Stimulated activated CD8-positive, alpha-beta memory T cell treated with anti-CD3 and anti-CD28 coated beads, Interleukin-4, amount 100 ng/mL, for 1 hour (primary cell): Measurements from ENCODE around the gene PANK4.
A peak's percentile ranks its signal among the peaks of the same experiment; 100 is the strongest.

Source experiments
- DNase-seq, 2 donors: peaks; one replicate each; pipeline ENCODE4 v3.0.0-alpha.2; 2020; ENCODE audit warnings: low read depth in 2 of 2, low spot score in 1 of 2

Gene PANK4

DNA sequence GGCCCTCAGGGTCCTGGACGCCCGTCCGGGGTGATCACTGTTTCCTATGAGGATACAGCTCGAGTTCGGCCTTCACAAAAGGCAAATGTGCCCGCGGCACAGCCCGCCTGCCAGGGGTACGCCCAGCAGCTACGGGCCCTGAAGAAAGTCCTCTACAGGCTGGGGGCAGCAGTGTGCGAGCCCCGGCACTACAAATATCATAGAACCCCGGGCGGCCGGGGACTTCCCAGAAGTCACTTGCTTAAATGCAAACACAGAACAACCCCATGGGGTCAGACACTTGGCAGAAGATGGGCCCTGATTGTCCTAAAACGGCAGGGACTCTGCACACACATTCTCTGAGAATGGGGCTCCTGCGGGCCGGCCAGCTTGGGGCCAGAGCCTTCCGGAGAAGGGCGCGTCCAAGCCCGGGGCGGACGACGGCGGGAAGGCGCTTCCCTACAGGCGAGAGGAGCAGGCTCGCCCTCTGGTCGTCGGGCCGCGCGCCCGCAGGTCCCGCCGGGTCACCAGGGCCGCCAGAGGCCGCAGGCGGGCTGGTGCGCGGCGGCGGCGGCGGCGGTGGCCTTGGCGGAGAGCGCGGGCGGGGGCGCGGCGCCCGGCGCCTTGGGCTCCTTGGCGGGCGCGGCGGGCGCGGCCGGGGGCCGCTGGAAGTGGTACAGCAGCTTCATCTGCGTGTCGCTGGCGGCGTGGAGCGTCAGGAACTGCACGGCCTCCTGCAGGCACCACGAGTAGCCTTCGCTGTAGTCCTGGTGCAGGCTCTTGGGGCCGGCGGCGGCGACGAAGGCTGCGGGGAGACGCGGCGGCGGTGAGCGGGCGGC is 2.8 kb upstream of the PANK4 start:
- DNase-seq = no peak

DNA sequence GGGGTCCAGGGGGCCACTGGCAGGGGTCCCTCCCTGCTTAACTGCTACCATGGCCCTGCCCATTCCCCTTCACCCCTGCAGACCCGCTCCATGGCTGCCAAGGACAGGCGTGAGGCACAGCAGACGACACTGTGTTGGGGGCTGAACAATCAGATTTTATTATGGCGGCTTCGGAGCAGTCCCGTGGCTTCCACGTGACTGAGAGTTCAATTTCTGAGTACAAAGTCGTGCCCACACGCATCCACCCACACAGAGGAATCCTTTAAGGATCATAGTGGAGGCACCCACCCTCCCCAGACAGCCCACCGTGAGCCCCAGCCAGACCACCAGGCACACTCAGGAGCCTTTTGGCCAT is 2.2 kb upstream of the PANK4 start:
- DNase-seq = no peak

DNA sequence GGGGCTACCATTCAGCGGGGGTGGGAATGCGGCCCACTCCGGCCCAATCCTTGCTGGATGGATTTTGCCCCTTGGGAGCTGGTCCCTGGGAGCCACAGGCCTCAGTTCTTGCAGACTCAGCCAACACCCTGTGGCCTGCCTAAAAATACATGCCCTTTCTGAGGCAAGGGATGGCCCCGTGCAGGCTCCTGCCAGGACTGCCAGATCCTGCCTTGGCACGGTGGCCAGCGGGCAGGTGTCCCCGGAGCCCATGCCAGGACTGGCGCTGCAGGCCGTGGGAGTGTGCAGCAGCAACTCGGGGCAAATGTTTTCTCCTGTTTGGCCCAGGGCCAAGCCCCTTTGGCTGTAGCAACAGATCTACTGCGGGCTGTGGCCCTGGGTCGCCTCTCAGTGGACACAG is 1.6 kb upstream of the PANK4 start:
- no peak for DNase-seq

DNA sequence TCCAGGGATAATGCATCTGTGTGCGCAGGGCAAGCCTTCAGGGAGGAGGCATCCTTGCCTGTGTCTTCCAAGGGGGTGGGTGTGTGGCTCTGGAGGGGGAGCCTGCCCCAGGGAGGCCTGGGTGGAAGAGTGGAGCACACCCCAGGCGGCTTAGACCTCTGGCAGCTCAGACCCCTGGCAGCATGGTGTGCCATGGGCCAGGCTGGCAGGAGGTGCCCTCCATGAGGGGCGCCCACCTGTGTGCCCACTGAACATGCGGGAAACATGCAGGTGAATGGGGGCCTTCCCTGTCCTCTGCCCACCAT is 1.1 kb upstream of the PANK4 start:
- no peak for DNase-seq

DNA sequence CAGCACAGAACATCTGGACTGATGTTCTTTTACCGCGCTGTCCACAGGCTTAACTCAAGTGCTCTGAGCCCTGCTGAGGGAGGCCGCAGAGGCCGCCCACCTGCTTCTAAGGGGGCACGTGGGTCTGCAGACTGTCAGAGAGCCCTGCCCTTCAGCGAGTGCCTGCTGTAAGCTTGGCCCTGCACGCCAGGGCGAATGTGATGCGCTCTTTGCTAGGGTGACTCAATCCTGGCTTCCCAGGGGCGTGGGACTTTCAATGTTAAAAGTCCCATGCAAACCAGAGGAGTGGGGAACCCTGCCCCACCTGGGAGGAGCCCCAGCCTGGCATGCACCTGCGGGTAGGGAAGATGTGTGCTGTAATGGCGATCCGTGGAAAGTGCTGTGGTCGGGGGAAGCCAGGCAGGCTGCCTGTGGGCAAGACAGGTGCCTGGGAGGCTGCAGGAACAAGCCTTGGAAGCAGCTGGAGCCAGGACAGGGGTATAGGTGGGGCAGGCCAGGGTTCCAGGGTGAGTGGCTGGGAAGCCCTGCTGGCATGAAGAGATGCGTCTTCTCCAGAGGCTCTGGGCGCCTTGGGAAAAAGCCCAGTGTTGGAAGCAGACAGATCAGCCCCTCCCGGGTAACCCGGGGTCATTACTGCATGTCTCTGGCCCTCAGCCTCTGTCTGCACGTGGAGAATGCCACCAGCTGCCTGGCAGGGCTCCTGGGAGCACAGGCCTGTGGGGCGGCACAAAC is 594 bp upstream of the PANK4 start:
- DNase-seq = no peak

DNA sequence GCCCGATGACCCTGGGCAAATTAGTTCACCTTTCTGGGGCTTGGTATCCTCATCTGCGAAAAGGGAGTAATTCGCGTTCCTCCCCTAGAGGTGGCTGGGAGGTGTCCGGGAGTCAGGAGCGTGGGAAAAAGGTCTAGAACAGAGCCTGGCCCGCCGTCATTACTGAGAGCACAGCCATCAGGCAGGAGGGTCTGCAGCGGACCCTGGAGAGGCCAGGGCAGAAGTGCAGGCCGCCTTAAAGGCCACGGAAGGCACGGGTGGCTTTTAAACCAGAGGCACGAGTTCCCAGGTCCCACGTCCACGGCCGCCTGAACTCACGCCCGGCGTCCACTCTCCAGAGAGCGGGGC is 850 bp downstream of the PANK4 start:
- DNase-seq = no peak

DNA sequence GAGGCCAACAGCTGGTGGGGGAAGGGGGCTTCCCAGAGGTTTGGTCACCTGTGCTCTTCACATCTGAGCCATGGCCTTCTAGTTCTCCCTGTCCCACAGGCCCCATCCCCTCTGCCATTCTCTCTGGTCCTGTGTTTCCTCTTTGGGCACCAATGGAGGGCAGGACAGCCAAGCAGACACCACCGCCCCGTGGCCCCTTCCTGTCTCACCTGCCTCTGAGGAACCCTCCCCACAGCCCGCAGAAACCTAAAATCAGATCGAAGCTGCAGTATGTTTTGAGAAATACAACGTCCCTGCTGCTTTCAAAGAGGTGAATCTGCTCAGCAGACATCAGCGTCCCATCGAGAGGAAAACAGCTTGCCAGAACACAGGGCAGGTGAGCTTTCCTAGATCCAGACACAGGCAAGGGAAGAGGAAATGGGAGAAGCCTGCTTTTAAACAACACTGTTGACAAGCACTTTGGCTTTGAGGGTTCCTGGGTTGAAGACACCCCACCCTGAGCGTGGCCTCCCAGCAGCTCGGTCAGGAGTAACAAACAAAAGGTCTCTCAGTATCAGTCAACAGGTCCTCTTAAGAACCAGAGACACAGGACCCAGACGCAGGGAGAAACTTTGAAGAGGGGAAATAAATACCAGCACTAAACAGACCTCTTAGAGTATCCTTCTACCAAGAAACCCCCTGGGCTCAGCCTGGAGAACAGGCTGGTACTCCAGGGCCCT is 2.3 kb downstream of the PANK4 start:
- DNase-seq = peak in 1 of 2 donors; percentile 29

DNA sequence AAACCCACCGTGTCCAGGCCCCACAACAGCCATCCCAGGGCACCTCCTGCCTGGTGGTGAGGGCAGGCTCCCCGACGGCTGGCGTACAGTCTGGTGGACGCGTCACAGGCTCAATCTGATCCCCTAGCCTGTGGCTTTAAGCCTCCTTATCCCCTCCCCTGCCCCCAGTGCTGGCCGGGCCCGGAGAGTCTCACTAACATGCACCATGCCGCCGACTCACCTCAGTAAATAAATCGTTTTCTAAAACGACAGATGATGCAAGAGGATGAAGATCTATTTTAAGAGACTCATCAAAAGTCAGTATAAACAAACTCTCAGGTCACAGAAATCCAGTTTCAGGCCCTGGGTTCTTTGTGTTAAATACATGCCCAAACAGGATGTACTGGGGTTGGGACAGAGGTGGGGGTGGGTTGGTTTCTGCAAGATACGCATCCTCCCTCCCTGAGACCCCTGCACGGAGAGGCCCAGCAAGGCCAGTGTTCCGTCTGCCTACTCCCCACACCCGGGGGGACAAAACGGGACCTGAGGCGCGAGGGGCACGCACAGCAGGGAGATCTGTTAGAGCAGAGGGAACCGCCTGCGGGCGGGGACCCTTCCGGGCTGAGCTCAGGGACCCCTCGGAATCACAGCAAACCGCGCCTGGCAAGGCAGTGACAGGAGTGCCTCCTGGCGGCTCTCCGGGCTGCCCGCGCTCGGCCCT is 3.1 kb downstream of the PANK4 start:
- DNase-seq = no peak

DNA sequence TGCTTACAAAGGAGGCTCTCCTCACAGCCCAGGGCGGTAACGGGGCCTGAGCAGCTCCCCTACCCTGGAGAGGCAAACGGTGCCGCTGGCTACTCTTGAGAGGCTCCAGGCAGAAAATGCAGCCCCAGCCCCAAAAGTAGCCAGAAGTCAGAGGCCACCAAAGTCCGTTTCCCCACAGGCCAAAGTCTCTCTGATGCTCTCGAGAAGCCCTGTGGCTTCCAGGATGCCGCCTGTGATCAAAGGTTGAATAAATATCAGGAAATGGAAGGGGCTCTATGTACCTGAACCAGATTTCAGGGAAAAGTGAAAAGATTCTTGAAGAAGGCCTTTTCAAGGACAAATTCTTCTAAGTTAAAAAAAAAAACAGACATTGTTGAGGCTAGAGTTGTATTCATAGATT is 4.2 kb downstream of the PANK4 start:
- no peak for DNase-seq

DNA sequence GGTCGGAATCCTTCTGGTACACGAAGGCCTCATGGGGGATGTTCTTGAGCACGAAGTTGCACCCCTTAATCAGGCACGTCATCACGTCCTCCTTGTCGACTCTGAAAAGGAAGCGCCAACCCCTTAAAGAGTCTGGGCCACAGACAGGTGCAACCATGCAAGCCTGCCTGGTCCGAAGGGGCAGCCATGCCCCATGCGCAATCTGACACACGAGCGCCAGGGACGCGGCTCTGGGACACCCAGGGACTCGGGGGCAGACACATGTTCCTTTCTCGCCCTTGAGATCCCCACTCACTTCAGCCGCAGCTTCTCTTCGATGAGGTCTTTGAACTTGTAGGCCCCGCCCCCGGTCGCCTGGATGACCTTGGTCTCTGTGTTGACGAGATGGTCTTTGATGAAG is 5.6 kb downstream of the PANK4 start:
- no peak for DNase-seq

DNA sequence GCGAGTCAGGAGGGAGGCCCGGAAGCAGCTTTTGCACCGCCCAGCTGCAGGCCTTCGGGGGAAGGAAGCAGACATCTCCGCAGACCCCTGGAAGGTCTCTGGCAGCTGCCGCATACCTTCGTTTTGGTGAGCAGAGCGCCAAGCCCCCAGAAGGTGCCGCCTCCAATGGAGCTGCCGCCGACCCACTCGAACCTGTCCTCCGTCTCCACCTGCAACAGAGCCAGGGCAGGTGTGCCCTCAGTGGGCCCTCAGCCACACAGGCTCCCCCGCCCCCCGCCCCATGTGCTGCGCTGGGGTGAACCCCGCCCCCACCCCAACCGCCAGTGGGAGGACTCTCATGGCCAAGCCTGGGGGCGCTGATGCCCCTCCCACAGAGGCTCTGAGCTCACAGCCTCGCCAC is 6.2 kb downstream of the PANK4 start:
- DNase-seq = no peak

DNA sequence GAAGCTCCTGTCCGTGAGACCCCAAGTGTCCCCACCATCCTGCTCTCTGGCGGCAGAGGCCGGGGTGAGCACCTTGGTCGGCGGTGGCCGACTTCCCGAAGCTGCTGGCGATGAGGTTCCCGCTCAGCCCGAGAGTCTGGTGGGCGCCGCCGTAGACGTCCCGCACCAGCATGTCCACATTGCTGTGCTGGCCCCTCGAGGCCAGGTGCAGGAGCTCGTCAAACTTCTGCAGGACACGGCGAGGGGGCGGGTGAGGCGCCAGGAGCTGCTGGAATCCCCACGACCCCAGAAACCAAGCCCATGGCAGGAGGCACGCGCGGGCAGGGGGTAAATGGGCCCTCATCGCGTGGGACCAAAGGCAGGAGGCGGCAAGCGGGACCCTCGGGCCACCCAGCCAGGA is 6.7 kb downstream of the PANK4 start:
- DNase-seq = no peak

DNA sequence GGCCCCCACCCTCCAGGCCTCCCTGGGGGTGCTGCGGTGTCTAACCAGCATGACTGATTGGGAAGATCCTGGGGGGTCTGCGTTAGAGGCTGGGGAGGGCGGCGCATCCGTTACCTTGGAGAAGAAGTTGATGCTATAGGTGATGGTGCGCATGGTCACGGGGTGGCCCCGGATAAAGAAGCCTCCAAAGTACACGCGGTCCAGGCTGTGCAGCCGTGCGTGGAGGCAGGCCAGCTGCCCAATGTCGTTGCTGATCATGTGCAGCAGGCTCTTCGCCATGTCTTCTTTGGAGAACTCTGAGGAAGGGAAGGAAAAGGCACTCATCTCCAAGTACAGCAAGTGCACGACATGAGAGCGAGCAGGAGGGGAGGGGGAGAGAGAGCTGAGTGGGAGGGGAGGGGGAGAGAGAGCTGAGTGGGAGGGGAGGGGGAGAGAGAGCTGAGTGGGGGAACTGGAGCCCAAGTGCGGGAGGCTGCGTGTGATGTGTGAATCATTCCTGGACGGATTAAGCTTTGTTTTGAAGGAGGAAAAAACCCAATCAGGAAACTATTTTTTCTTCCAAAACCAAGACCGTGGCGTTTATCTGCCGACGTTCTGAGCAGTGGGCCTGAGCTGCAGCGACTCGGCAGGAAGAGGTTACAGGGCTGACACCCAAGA is 7.2 kb downstream of the PANK4 start:
- no peak for DNase-seq

DNA sequence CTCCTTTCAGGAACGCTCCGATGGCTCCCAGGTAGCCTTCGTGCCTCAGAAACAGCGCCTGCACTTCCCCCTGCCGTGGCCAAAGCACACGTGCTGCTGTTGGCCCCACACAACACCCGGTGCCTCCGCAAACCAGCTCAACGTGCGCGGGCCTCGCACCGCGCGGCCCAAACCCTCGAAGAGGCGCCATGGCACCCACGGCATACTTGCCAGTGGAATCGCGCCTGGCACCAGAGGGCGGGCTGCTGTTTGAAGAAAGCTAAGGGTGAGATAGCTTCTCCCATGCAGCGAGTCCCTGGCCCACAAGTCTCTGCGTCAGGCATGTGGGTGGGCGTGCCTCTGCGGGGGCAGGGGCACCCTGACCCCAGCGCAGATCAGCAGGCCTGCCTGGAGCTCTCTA is 7.9 kb downstream of the PANK4 start:
- DNase-seq = no peak

DNA sequence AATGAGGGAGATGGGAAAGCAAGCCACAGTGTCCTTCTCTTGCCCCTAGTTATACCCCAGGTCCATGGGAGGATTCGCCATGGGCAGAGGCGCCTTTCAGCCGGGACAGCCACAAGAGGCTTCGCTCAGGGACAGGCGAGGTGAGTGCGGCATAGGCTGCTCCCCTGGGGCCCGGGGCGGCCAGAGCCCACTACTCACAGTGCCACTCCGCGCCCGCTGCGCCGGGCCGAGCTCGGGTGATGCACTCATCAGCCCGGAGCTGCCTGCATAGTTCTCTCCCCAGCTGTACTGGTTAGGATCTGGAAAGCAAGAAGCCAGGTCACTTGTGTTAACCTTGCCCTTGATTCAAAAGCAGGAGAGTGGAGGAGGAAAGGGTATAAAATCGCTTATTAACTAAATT is 8.4 kb downstream of the PANK4 start:
- DNase-seq = no peak

DNA sequence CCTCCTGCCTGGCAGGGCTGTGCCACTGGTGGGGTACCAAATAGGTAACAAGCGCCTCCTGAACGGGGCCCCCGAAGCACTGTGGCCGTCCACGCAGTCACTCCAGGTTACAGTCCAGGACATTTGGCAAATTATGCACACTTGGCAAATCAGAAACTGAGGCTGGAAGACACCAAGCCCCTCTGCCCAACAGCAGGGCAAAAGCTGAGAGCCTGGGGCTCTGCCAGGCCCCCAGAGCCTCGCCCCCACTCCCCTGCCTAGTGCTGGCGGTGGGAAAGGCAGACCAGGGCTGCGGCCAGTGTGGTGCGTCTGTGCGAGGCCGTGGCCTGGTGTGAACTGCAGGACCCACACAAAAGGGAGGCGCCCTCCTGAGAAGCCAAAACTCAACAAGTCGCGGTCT is 9.4 kb downstream of the PANK4 start:
- no peak for DNase-seq

DNA sequence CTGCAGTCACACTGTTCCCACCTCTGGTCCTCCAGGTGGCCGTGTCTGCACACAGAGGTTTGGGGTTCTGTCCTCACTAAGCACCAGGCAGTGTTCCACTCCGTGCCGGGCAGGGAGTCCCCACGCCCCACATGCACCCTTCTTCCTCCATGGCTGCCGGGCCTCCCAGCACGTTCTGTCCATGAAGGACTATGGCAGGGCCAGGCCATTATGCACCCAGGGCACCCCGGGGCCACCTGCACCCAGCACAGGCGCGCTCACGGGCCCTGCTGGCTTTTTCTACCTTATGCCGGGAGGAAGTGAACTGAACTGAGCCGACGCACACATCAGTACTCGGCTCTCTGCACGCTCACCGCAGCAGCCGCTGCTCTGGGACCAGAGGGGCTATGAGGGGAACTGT is 10.3 kb downstream of the PANK4 start:
- DNase-seq = no peak

DNA sequence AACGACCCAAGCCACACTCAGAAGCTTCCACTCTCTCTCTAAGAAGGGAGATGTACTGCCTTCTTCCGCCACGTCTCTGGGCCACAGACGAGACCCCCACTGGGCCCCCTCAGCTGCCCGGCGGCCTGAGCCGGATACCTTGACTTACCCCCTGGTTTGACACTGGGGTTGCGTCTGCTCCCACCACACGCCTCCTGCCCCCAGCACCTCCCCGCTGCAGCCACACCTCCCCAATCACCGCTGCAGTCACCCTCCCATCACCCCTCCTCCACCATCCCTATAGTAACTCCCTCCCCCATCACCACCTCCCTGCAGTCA is 10.7 kb downstream of the PANK4 start:
- no peak for DNase-seq

DNA sequence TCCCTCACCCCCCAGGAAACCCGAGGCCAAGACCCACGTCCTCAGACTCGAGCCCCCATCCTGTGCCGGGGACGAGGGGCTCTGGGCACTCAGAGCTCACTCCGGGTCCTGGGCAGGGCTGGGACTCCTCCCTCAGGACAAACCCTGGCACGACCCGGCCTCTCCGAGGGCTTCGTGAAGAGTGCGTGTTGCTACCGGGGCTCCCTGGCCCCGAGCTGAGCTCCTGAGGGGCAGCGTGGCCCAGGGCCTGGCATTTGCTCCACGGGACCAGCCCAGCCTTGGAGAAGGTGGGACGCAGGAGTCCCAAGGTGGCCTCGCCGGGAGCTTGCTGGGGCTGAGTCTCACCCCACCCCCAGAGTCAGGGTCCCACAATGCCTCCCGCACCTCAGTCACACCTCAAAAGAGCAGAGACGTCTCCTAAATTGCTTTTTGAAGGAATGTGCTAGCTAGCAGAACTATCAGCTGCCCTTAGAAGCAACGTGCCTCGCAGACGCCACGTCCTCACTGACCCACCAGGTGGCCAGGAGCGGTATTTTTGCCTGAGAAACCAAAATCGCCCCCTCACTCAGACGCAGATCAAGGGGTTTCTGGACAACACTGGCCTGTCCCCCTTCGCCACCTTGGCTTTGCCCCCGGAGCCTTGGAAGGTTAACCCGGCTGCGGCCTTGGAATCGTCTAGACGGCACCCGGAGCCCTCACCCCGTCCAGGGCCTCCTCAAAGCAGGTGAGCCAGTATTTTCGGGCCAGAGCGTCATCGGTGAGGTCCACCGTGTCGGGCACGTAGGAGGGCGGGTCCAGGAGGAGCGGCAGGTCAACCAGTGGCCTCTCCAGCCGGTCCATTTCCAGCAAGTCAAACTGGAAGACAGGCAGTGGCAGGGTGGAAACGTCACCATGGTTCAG is 11.3 kb downstream of the PANK4 start:
- no peak for DNase-seq

DNA sequence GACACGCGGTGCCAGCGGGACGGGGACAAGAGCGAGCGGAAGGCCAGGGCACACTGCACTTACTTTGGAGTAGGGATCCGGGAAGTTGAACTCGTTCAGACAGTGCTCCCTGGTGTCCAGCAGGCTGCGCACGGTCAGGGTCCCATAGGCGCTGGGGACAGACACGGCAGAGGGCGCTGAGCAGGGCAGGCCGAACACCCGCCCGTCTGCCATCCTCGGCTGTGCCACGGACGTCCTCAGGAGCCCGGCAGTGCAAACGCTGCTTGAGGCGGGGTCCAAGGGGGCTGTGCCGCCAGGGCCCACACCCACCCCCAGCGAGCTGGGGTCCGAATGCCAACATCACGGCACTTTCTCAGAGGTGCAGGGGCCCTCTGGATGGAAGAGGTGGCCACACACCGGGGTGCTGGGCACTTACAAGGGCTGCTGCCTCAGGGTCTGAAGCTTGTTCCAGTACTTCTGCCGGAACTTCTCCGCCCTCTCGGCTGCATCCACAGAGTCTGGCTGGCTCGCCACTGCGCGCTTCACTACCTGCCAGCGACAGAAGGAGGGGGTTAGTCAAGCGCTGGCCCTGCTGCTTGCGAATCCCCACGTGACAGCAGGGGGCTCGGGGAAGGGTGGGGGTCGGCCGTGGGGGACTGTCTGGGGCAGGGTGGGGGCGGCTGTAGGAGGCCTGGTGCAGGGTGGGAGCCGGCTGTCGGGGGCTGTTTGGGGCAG is 12.3 kb downstream of the PANK4 start:
- no peak for DNase-seq
